Activated CD4-positive, alpha-beta T cell treated with anti-CD3 and anti-CD28 coated beads for 36 hours (primary cell): ENCODE results near the gene CAPG. TPM values are rescaled to one million over a fixed set of nuclear protein-coding genes. Genes with fewer than 3 reads are reported as not detected.

Experiments used
- ATAC-seq: fragments of 200-7000 bp; cut with Tn5 transposase; one replicate; pipeline ENCODE4 v1.10.0; 2021; ENCODE audit warnings: mild to moderate bottlenecking, moderate library complexity
- CTCF ChIA-PET: fragments of 350-600 bp; sonication (Branson Sonifier 250); formaldehyde crosslinking; loops from one replicate; lab custom pipeline; 2021; ENCODE audit warnings: antibody characterized with exemption; lab: Charles Lee
- POLR2A ChIA-PET: fragments of 350-600 bp; sonication (Branson Sonifier 250); formaldehyde crosslinking; loops from one replicate; lab custom pipeline; 2021; ENCODE audit warnings: antibody characterized with exemption, inconsistent platforms; lab: Charles Lee
- DNase-seq: peaks from one replicate; pipeline ENCODE4 v3.0.0-alpha.2; 2020
- H3K27ac Mint-ChIP-seq: one replicate; pipeline ENCODE4 v1.8.0; 2021; ENCODE audit warnings: mixed read lengths
- H3K27me3 Mint-ChIP-seq: one replicate; pipeline ENCODE4 v1.8.0; 2021; ENCODE audit warnings: mixed read lengths
- H3K36me3 Mint-ChIP-seq: one replicate; pipeline ENCODE4 v1.8.0; 2021; ENCODE audit warnings: low read depth, mixed read lengths
- H3K4me1 Mint-ChIP-seq: one replicate; pipeline ENCODE4 v1.8.0; 2021; ENCODE audit warnings: mixed read lengths
- H3K4me3 Mint-ChIP-seq: one replicate; pipeline ENCODE4 v1.8.0; 2021; ENCODE audit warnings: mild to moderate bottlenecking, moderate library complexity, mixed read lengths
- H3K9me3 Mint-ChIP-seq: one replicate; pipeline ENCODE4 v1.8.0; 2021; ENCODE audit warnings: low read depth, mixed read lengths
- intact Hi-C, 2 experiments: fragments of 100-400 bp; cut with DNase I in 1 of 2; cut with micrococcal nuclease in 1 of 2; formaldehyde crosslinking; loops; one replicate each; pipeline versions ENCODE4 v1.14.2 to v1.15.1; 2022 to 2024; cut with DNase I, micrococcal nuclease
- total RNA-seq, 2 experiments: library from RNA; stranded (reverse); gene quantifications; one replicate each; pipeline ENCODE4 v1.2.3, GENCODE V29; 2021

CAPG gene
- total RNA-seq, 2 experiments from 2014 or later = 28.3 to 45.6 TPM

- DNase-seq (no peak), ATAC-seq (no peak)
- peak overlapping the region; percentile 93 for H3K27ac Mint-ChIP-seq
- ChIA-PET POLR2A (interaction anchor here (0.8 to 4.5 kb wide), 5 partner anchors 19 to 123 kb away, joined by 3 to 16 read pairs (median 6); partner anchors contain the start of genes GGCX, MAT2A and SH2D6), CTCF (interaction anchor here (0.6 to 1.7 kb wide), 10 partner anchors 8 to 199 kb away, joined by 3 to 6 read pairs (median 4); no protein-coding TSS in a partner anchor)
- H3K4me3 Mint-ChIP-seq = peak overlapping the region; percentile 73
- H3K4me1 Mint-ChIP-seq = peaks cover 28% of the 10 kb centered on the region
- H3K27me3 Mint-ChIP-seq = no peaks in the 10 kb centered on the region
- intact Hi-C loops = loop anchor here in 1 of 2 experiments (2.0 kb wide), 1 partner anchor 100 kb away; the partner anchor contains the start of gene MAT2A
- H3K9me3 Mint-ChIP-seq = no peaks in the 10 kb centered on the region
- H3K36me3 Mint-ChIP-seq = no peaks in the 10 kb centered on the region
Observed at GRCh38 chr2:85438201-85439024, 28.2 kb upstream of the CAPG start.

DNA sequence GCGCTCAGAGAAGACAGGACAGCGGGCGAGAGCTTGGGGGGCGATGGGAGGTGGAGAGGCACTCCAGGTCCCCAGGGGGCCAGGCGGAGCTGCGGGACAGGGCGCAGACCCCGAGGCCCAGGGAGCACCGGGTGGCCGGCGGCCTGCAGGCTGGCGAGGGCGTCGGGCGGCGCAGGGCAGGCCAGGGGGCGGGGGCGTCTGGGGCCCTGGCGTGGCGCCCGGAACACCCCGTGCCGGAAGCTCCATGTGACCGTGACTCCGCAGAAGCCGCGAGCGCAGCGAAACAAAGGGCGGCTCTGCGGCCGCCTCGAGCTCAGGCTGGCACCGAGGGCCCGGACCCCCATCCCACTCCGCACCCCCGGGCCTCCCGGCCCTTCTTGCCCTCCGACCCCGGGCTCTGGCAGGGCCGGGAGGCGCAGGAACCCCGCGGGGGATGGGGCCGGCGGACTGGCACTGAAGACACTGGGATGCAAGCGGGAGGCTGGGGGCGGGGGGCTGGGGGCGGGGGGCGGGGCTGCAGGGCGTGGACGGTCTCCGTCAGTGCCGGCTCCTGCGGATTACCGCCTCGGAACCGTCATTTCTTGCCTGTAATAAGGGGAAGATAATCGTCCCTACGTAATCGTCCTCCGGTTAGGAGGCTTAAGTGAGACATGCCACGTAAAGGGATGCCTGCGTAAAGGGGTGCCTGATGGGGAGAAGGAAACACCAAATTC lies 27.5 kb upstream of the CAPG start:
- Mint-ChIP-seq H3K4me3 (peak overlapping the region; percentile 73), H3K27ac (peak overlapping the region; percentile 93), H3K27me3 (no peaks in the 10 kb centered on the region), H3K9me3 (no peaks in the 10 kb centered on the region), H3K4me1 (peaks cover 28% of the 10 kb centered on the region), H3K36me3 (no peaks in the 10 kb centered on the region)
- ChIA-PET CTCF (interaction anchor here (0.6 to 1.9 kb wide), 12 partner anchors 9 to 200 kb away, joined by 3 to 6 read pairs (median 4); no protein-coding TSS in a partner anchor), POLR2A (interaction anchor here (0.5 to 4.5 kb wide), 7 partner anchors 18 to 140 kb away, joined by 3 to 16 read pairs (median 4); partner anchors contain the start of genes GGCX, MAT2A, SH2D6 and VAMP8)
- ATAC-seq = peak; percentile 84
- peak; percentile 87 for DNase-seq
- intact Hi-C loops = loop anchor here (1.0 to 2.0 kb wide), 5 partner anchors 17 to 124 kb away; partner anchors contain the start of genes GGCX (in 2 of the 2), MAT2A (in 2 of the 2) and SH2D6 (in 1 of the 2)

DNA sequence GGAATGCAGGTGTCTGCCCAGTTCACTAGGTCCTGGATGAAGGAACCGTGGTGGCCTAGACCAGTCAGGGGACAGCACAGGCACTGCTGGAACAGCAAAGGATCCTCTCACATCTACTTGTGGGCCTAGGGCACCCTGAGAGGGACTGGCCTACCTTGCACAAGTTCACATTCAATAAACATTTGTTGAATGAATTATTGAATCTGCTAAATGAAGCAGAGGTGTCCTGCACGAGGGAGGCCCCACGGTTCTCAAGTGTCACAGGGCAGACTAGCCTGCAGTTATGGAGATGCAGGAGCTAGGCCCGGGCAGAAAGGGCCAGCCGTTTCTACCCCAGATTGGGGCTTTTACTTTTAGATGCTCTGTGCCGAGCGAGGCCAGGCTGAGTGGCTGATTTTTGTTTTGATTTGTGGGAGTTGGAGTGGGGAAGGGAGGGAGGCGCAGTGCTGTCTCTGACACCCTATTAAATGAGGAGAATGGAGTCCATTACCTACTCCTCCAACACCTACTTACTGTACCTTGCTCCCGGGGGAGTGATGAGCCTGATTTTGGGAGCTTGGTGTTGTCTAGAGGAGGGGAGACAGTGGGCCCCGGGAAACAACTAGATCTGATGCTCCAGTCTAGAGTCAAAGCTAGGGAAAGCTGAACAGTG lies 26.8 kb upstream of the CAPG start:
- H3K4me3 Mint-ChIP-seq = peak overlapping the region; percentile 73
- ChIA-PET POLR2A (interaction anchor here (0.5 to 4.5 kb wide), 6 partner anchors 18 to 140 kb away, joined by 3 to 16 read pairs (median 5); partner anchors contain the start of genes MAT2A, SH2D6 and VAMP8), CTCF (interaction anchor here (0.7 to 1.9 kb wide), 8 partner anchors 8 to 119 kb away, joined by 3 to 6 read pairs (median 4); no protein-coding TSS in a partner anchor)
- H3K27me3 Mint-ChIP-seq = no peaks in the 10 kb centered on the region
- intact Hi-C loops = loop anchor here (1.0 kb wide), 4 partner anchors 17 to 124 kb away; partner anchors contain the start of genes GGCX (in 2 of the 2), MAT2A (in 1 of the 2) and SH2D6 (in 1 of the 2)
- ATAC-seq (no peak), DNase-seq (peak; percentile 19)
- peak overlapping the region; percentile 89 for H3K27ac Mint-ChIP-seq
- no peaks in the 10 kb centered on the region for H3K36me3 Mint-ChIP-seq
- peaks cover 28% of the 10 kb centered on the region for H3K4me1 Mint-ChIP-seq
- no peaks in the 10 kb centered on the region for H3K9me3 Mint-ChIP-seq

DNA sequence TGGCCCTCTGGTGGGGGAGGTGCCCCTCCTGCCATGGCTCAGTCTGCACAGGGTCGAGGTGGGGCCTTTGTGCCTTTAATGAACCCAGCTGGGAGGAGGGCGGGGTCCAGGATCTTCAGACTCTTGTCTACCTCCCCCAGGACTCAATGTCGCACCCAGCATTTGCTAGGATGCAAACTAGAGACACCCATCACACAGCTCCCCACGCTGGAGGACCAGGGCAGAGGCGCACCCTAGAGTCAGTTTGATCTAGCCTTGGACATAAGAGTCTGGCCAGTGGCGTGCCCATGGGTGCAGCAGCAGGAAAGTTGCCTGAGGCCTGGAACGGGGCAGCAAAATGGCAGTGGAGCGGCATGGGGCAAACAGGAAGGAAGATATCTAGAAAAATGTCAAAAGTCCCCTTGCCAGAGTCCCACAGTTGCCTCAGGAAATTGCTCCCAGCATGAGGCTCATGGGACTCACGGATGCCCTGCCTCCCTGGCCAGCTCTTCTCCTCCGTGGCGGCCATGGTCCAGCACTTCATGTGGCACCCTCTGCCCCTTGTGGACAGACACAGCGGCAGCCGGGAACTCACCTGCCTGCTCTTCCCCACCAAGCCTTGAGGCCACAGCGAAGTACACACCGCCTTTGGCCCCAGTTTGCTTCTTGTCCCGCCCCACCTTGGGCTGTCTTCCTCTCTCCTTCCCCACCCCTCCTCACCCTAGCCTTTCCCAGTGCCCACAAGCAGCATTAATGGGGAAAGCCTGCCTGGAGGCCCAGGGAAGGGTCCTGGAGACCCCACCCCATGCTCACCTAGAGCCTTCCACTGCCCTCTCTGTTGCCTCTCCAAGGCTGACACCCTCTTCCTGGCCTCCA lies 26.0 kb upstream of the CAPG start:
- intact Hi-C loops = no loop called here
- Mint-ChIP-seq H3K27ac (no peak overlapping the region), H3K27me3 (no peaks in the 10 kb centered on the region), H3K4me3 (no peak overlapping the region), H3K36me3 (no peaks in the 10 kb centered on the region), H3K9me3 (no peaks in the 10 kb centered on the region), H3K4me1 (peaks cover 28% of the 10 kb centered on the region)
- ChIA-PET POLR2A (no interaction called here), CTCF (interaction anchor here (0.5 to 1.9 kb wide), 3 partner anchors 9 to 117 kb away, joined by 3 read pairs; no protein-coding TSS in a partner anchor)
- ATAC-seq (no peak), DNase-seq (peak; percentile 21)

- no peaks in the 10 kb centered on the region for H3K9me3 Mint-ChIP-seq
- CTCF ChIA-PET = interaction anchor here (0.5 to 1.1 kb wide), 2 partner anchors 10 to 118 kb away, joined by 3 read pairs; no protein-coding TSS in a partner anchor
- DNase-seq = no peak
- H3K36me3 Mint-ChIP-seq = no peaks in the 10 kb centered on the region
- POLR2A ChIA-PET = no interaction called here
- H3K4me3 Mint-ChIP-seq = no peak overlapping the region
- no peak for ATAC-seq
- no peak overlapping the region for H3K27ac Mint-ChIP-seq
- peaks cover 28% of the 10 kb centered on the region for H3K4me1 Mint-ChIP-seq
- H3K27me3 Mint-ChIP-seq = no peaks in the 10 kb centered on the region
- intact Hi-C loops = no loop called here
Observed at GRCh38 chr2:85435220-85435958, 25.2 kb upstream of the CAPG start.

GRCh38 chr2:85434696-85435095 lies 24.5 kb upstream of the CAPG start:
- Mint-ChIP-seq H3K36me3 (no peaks in the 10 kb centered on the region), H3K4me1 (peaks cover 22% of the 10 kb centered on the region), H3K4me3 (no peak overlapping the region), H3K9me3 (no peaks in the 10 kb centered on the region), H3K27ac (no peak overlapping the region), H3K27me3 (no peaks in the 10 kb centered on the region)
- intact Hi-C loops = no loop called here
- CTCF ChIA-PET = no interaction called here
- ATAC-seq (no peak), DNase-seq (no peak)
- POLR2A ChIA-PET = interaction anchor here (0.6 kb wide), 1 partner anchor 322 kb away, joined by 5 read pairs; no protein-coding TSS in a partner anchor

GRCh38 chr2:85433511-85434089 lies 23.4 kb upstream of the CAPG start:
- Mint-ChIP-seq H3K9me3 (no peaks in the 10 kb centered on the region), H3K27ac (no peak overlapping the region), H3K4me3 (no peak overlapping the region), H3K4me1 (peaks cover 14% of the 10 kb centered on the region), H3K27me3 (no peaks in the 10 kb centered on the region), H3K36me3 (no peaks in the 10 kb centered on the region)
- CTCF ChIA-PET = no interaction called here
- ATAC-seq (no peak), DNase-seq (no peak)
- POLR2A ChIA-PET = no interaction called here
- intact Hi-C loops = no loop called here

DNA sequence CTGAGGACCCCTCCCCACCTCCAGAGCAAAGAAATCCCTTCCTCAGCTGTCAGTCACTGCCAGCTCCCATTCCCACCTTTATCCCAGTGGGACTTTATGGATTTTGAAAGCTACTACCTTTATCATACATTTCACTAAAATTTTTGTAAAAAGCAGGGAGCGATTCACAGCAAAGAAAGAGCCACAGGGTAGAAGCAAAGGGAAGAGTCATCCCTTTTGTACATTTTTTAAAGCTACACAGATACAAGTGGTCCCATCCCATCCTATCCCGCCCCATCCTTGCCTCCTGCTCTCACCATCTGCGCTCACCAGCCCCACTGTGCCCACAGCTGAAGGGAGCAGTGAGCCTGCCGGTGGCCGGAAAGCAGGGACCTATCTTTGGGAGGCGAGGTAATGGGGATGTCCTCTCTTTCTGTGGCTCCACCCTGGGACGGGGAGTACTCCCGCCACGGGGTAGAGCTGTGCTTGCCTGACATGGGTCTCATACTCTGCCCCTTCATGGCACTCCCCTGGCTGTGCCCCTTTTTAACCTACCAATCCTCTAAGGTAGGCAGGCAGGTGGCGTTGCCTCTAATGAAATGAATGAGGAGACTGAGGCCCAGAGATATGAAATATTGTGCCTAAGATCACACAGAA lies 21.5 kb upstream of the CAPG start:
- POLR2A ChIA-PET = interaction anchor here (0.6 kb wide), 1 partner anchor 54 kb away, joined by 3 read pairs; no protein-coding TSS in a partner anchor
- Mint-ChIP-seq H3K4me1 (peaks cover 5% of the 10 kb centered on the region), H3K4me3 (no peak overlapping the region), H3K9me3 (no peaks in the 10 kb centered on the region), H3K27me3 (no peaks in the 10 kb centered on the region), H3K27ac (no peak overlapping the region), H3K36me3 (no peaks in the 10 kb centered on the region)
- intact Hi-C loops = no loop called here
- ATAC-seq (no peak), DNase-seq (no peak)
- CTCF ChIA-PET = interaction anchor here (0.7 to 1.1 kb wide), 3 partner anchors 8 to 68 kb away, joined by 3 to 6 read pairs (median 3); no protein-coding TSS in a partner anchor
